Keratinocyte (primary cell): ENCODE measurements around the gene FBXO10. TPM values are rescaled to one million over a fixed set of nuclear protein-coding genes. Genes with fewer than 3 reads are reported as not detected.

Source experiments
- DNase-seq: peaks from one replicate; pipeline ENCODE4 v3.0.0-alpha.2; 2011; ENCODE audit warnings: low read depth, missing footprints, low spot score
- FAIRE-seq: peaks from 2 replicates; lab custom pipeline; 2011; peaks lifted over from hg19 to GRCh38; lab: Jason Lieb, UNC
- H2AFZ ChIP-seq: 2 replicates; pipeline ENCODE4 v1.6.0; 2012; ENCODE audit warnings: low read length, control low read depth, inconsistent platforms; ENCODE audit not compliant: control insufficient read depth
- H3K27ac ChIP-seq: 2 replicates; pipeline ENCODE4 v1.5.1; 2011; ENCODE audit warnings: low read length; ENCODE audit not compliant: control insufficient read depth, insufficient read depth
- H3K27me3 ChIP-seq: 3 replicates; pipeline ENCODE4 v1.6.0; 2011; ENCODE audit warnings: low read length; ENCODE audit not compliant: control insufficient read depth, insufficient read depth; ENCODE audit errors: extremely low read depth
- H3K36me3 ChIP-seq, 2 experiments: 2 replicates in 1 of 2; 3 replicates in 1 of 2; pipeline ENCODE4 v1.5.1; 2011; ENCODE audit warnings: low read length in 2 of 2, mild to moderate bottlenecking in 1 of 2; ENCODE audit not compliant: control insufficient read depth in 2 of 2, insufficient read depth in 2 of 2; ENCODE audit errors: extremely low read depth in 1 of 2
- H3K4me1 ChIP-seq: 3 replicates; pipeline ENCODE4 v1.5.1; 2011; ENCODE audit warnings: low read length; ENCODE audit not compliant: control insufficient read depth, insufficient read depth; ENCODE audit errors: extremely low read depth
- H3K4me2 ChIP-seq: 3 replicates; pipeline ENCODE4 v1.6.0; 2011; ENCODE audit warnings: low read depth, low read length; ENCODE audit not compliant: control insufficient read depth, insufficient read depth; ENCODE audit errors: extremely low read depth
- H3K4me3 ChIP-seq, 3 experiments: fragments of 200-600 bp in 1 of 3; sonication (generic) in 1 of 3; 2 replicates in 2 of 3; 3 replicates in 1 of 3; pipeline ENCODE4 v1.5.1; 2011 to 2016; ENCODE audit warnings: low read length in 3 of 3, mild to moderate bottlenecking in 3 of 3, control low read depth in 2 of 3, inconsistent platforms in 1 of 3, low read depth in 1 of 3, mixed read lengths in 1 of 3, mixed run types in 1 of 3, moderate library complexity in 1 of 3; ENCODE audit not compliant: control insufficient read depth in 2 of 3, insufficient read depth in 2 of 3; ENCODE audit errors: extremely low read depth in 1 of 3
- H3K79me2 ChIP-seq: 2 replicates; pipeline ENCODE4 v1.6.0; 2012; ENCODE audit warnings: low read length; ENCODE audit not compliant: control insufficient read depth, insufficient read depth
- H3K9ac ChIP-seq: 3 replicates; pipeline ENCODE4 v1.6.0; 2011; ENCODE audit warnings: low read length; ENCODE audit not compliant: control insufficient read depth, insufficient read depth; ENCODE audit errors: extremely low read depth
- H3K9me1 ChIP-seq: 3 replicates; pipeline ENCODE4 v1.6.0; 2011; ENCODE audit warnings: low read length; ENCODE audit not compliant: control insufficient read depth, insufficient read depth; ENCODE audit errors: extremely low read depth
- H3K9me3 ChIP-seq: 2 replicates; pipeline ENCODE4 v1.5.1; 2012; ENCODE audit warnings: low read depth, low read length; ENCODE audit not compliant: control insufficient read depth
- H4K20me1 ChIP-seq: 3 replicates; pipeline ENCODE4 v1.6.0; 2011; ENCODE audit warnings: low read length; ENCODE audit not compliant: control insufficient read depth, insufficient read depth; ENCODE audit errors: extremely low read depth
- CTCF ChIP-seq, 3 experiments: IDR thresholded peaks in 1 of 3; conservative IDR thresholded peaks in 1 of 3; optimal IDR thresholded peaks in 1 of 3; 2 replicates in 2 of 3; 3 replicates in 1 of 3; pipeline versions ENCODE3 to v1.5.1; 2011; ENCODE audit warnings: low read length in 3 of 3, mild to moderate bottlenecking in 3 of 3, moderate library complexity in 2 of 3, control low read depth in 1 of 3, inconsistent platforms in 1 of 3; ENCODE audit not compliant: insufficient read depth in 2 of 3; ENCODE audit errors: extremely low read depth in 1 of 3
- EZH2 ChIP-seq: IDR thresholded peaks from one replicate; pipeline ENCODE4 v1.6.1; 2012; ENCODE audit warnings: inconsistent platforms, mild to moderate bottlenecking, low read length, moderate library complexity
- dilution Hi-C: fragments of 300-500 bp; cut with MboI; formaldehyde crosslinking; loops from one replicate; pipeline ENCODE4 v1.7.0; 2020; ENCODE audit warnings: low sequenced_read_pairs; ENCODE audit not compliant: extremely low pct_ligation_motif_present
- polyA plus RNA-seq, 5 experiments: library from polyadenylated mRNA; depleted of rRNA in 3 of 5; stranded (reverse) in 3 of 5; stranded (forward) in 1 of 5; unstranded in 1 of 5; fragments of >200 nt; gene quantifications; 1 replicate in 1 of 5; 2 replicates in 3 of 5; 3 replicates in 1 of 5; pipeline versions ENCODE4 v1.2.1 to v1.2.3, GENCODE V29; 2011 to 2012; ENCODE audit warnings: missing spikeins in 2 of 5, low read depth in 1 of 5, low replicate concordance in 1 of 5

Gene FBXO10
- polyA plus RNA-seq, 1 donor (not counting 4 experiments of a cell fraction or from before 2014, with no cell fraction given) = 4.1 TPM

- H3K79me2 ChIP-seq = no peaks in the 10 kb centered on the region
- H3K27me3 ChIP-seq = no peaks in the 10 kb centered on the region
- H3K9ac ChIP-seq = no peak overlapping the region
- H3K9me3 ChIP-seq = no peaks in the 10 kb centered on the region
- H3K27ac ChIP-seq = no peak overlapping the region
- no peaks in the 10 kb centered on the region for H3K9me1 ChIP-seq
- no peak overlapping the region for H3K4me3 ChIP-seq
- TF ChIP-seq CTCF (optimal IDR thresholded peaks at IDR 0.05 in 1 of 3, IDR thresholded peaks at IDR 0.05 in 1 of 3, conservative IDR thresholded peaks at IDR 0.05 in 1 of 3; ENCODE audit: extremely low read depth in 1 of 3, insufficient read depth in 2 of 3, low read length in 3 of 3) (no peak), EZH2 (no peak)
- DNase-seq (no peak), FAIRE-seq (no peak)
- dilution Hi-C loops = no loop called here
- no peaks in the 10 kb centered on the region for H3K4me1 ChIP-seq
- H3K36me3 ChIP-seq = no peaks in the 10 kb centered on the region
- no peaks in the 10 kb centered on the region for H4K20me1 ChIP-seq
- H2AFZ ChIP-seq = no peak overlapping the region
- no peak overlapping the region for H3K4me2 ChIP-seq
Observed at GRCh38 chr9:37551888-37552287, 24.3 kb downstream of the FBXO10 start.

GRCh38 chr9:37551468-37551867 is 24.7 kb downstream of the FBXO10 start:
- H3K27me3 ChIP-seq = no peaks in the 10 kb centered on the region
- dilution Hi-C loops = no loop called here
- H2AFZ ChIP-seq = no peak overlapping the region
- no peaks in the 10 kb centered on the region for H3K36me3 ChIP-seq
- H3K27ac ChIP-seq = no peak overlapping the region
- no peaks in the 10 kb centered on the region for H4K20me1 ChIP-seq
- no peak overlapping the region for H3K4me3 ChIP-seq
- H3K79me2 ChIP-seq = no peaks in the 10 kb centered on the region
- FAIRE-seq (no peak), DNase-seq (no peak)
- no peak overlapping the region for H3K4me2 ChIP-seq
- H3K9me1 ChIP-seq = no peaks in the 10 kb centered on the region
- no peak overlapping the region for H3K9ac ChIP-seq
- no peaks in the 10 kb centered on the region for H3K9me3 ChIP-seq
- TF ChIP-seq EZH2 (no peak), CTCF (optimal IDR thresholded peaks at IDR 0.05 in 1 of 3, IDR thresholded peaks at IDR 0.05 in 1 of 3, conservative IDR thresholded peaks at IDR 0.05 in 1 of 3; ENCODE audit: extremely low read depth in 1 of 3, insufficient read depth in 2 of 3, low read length in 3 of 3) (no peak)
- H3K4me1 ChIP-seq = no peaks in the 10 kb centered on the region
